IPS DF 6.9 (cell line): ENCODE measurements around the gene OR5B3.

Source experiments
- DNase-seq: peaks from one replicate; pipeline ENCODE4 v3.0.0-alpha.2; 2013; ENCODE audit warnings: low read depth, low spot score
- H3K27ac ChIP-seq: one replicate; pipeline ENCODE4 v1.5.1; 2013; ENCODE audit warnings: low read length, control low read depth
- H3K27me3 ChIP-seq: 2 replicates; pipeline ENCODE4 v1.6.1; 2013; ENCODE audit warnings: mild to moderate bottlenecking, low read length; ENCODE audit not compliant: control insufficient read depth, insufficient read depth
- H3K36me3 ChIP-seq: 2 replicates; pipeline ENCODE4 v1.6.1; 2013; ENCODE audit warnings: low read length; ENCODE audit not compliant: control insufficient read depth, insufficient read depth
- H3K4me1 ChIP-seq: 2 replicates; pipeline ENCODE4 v1.6.1; 2013; ENCODE audit warnings: low read length; ENCODE audit not compliant: control insufficient read depth, insufficient read depth
- H3K4me3 ChIP-seq: 2 replicates; pipeline ENCODE4 v1.5.1; 2013; ENCODE audit warnings: mild to moderate bottlenecking, low read length
- H3K9me3 ChIP-seq: 2 replicates; pipeline ENCODE4 v1.6.1; 2013; ENCODE audit warnings: low read length, inconsistent platforms; ENCODE audit not compliant: control insufficient read depth, insufficient read depth
- WGBS: extraction: QIAGEN DNeasy Blood & Tissue Kit; methylation state at CpG from one replicate; pipeline ENCODE4 v1.1.7; 2013; ENCODE audit warnings: mixed read lengths, missing lambda C conversion rate; ENCODE audit not compliant: insufficient read length, insufficient coverage; 5-methylcytosine and 5-hydroxymethylcytosine counted together

OR5B3 gene

DNA sequence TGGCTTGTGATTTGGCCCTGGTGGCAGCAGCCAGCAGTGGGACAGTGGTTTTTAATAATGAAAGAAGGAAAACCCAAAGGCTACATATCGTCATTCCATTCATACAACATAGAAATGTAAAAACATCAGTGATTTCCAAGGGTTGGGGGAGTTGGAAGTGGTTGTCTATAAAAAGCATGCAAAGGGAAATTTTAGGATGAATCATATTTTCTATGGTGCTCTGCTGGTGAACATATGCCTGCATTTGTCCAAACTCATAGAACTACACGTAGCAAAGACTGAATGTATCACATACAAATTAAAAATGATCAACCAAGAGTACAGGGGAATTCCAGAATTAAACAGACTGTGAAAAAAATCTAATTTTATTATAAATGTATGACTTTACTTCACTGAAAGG, 11.1 kb downstream of the OR5B3 start:
- no peaks in the 10 kb centered on the region; the same call in 1 of the 2 replicates for H3K4me1 ChIP-seq
- H3K27me3 ChIP-seq, result no peaks in the 10 kb centered on the region
- no CpG with 5 or more reads among the region's 2 CpGs for WGBS
- no peak overlapping the region for H3K4me3 ChIP-seq
- H3K36me3 ChIP-seq, result no peaks in the 10 kb centered on the region
- H3K27ac ChIP-seq, result no peak overlapping the region
- H3K9me3 ChIP-seq, result no peaks in the 10 kb centered on the region
- no peak for DNase-seq

DNA sequence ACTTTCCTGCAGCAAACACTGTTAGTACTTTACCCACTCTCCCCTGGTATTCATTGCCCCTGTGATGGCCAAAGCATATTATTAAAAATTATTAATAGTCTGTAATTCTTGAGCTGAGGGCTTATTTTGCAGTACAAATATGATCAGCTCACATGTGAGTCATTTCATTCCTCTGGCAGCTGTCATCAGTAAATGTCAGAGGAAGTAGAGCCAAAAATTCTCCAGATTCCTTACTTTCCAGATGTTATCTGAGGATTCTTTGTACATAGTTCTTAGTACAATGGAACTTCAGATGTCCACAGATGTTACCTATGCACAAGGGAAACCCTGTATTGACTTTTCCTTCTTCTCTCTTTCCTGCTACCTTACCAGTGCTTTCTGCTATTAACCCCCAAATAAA, 12.5 kb downstream of the OR5B3 start:
- no peak for DNase-seq
- H3K36me3 ChIP-seq, result no peaks in the 10 kb centered on the region
- no peaks in the 10 kb centered on the region for H3K9me3 ChIP-seq
- H3K27ac ChIP-seq, result no peak overlapping the region
- no peaks in the 10 kb centered on the region for H3K27me3 ChIP-seq
- no peaks in the 10 kb centered on the region; the same call in 1 of the 2 replicates for H3K4me1 ChIP-seq
- no peak overlapping the region for H3K4me3 ChIP-seq

- Histone ChIP-seq H3K27ac (no peak overlapping the region), H3K36me3 (no peaks in the 10 kb centered on the region), H3K4me3 (no peak overlapping the region), H3K4me1 (no peaks in the 10 kb centered on the region; the same call in 1 of the 2 replicates), H3K27me3 (no peaks in the 10 kb centered on the region), H3K9me3 (no peaks in the 10 kb centered on the region)
- no peak for DNase-seq
- no CpG with 5 or more reads among the region's 1 CpG for WGBS
These were observed 13.9 kb downstream of the OR5B3 start for GRCh38 chr11:58392746-58393145.

- Histone ChIP-seq H3K4me3 (no peak overlapping the region), H3K4me1 (no peaks in the 10 kb centered on the region; the same call in 1 of the 2 replicates), H3K36me3 (no peaks in the 10 kb centered on the region), H3K27me3 (no peaks in the 10 kb centered on the region), H3K9me3 (no peaks in the 10 kb centered on the region), H3K27ac (no peak overlapping the region)
- WGBS, result no CpG with 5 or more reads among the region's 1 CpG
- no peak for DNase-seq
These were observed 14.8 kb downstream of the OR5B3 start for GRCh38 chr11:58391879-58392278.

GRCh38 chr11:58390551-58391063, 16.1 kb downstream of the OR5B3 start:
- no CpG with 5 or more reads among the region's 18 CpGs for WGBS
- no peaks in the 10 kb centered on the region for H3K27me3 ChIP-seq
- no peaks in the 10 kb centered on the region; the same call in 1 of the 2 replicates for H3K4me1 ChIP-seq
- H3K9me3 ChIP-seq, result no peaks in the 10 kb centered on the region
- no peak overlapping the region for H3K27ac ChIP-seq
- no peaks in the 10 kb centered on the region for H3K36me3 ChIP-seq
- DNase-seq, result no peak
- H3K4me3 ChIP-seq, result no peak overlapping the region

- Histone ChIP-seq H3K4me3 (no peak within 1 kb of the TSS), H3K27ac (no peak within 1 kb of the TSS), H3K9me3 (no peaks in the 10 kb centered on the region), H3K4me1 (no peaks in the 10 kb centered on the region), H3K27me3 (no peaks in the 10 kb centered on the region), H3K36me3 (no peaks in the 10 kb centered on the region)
- WGBS, result no CpG with 5 or more reads among the region's 1 CpG
- DNase-seq, result no peak
These were observed 47.7 kb downstream of the OR5B3 start, which contains the start of gene OR5B17 for GRCh38 chr11:58358969-58359368. TSS of gene OR5B17 (minus strand) at chr11:58359069. CDS start at chr11:58359069, 0 bp downstream.

DNA sequence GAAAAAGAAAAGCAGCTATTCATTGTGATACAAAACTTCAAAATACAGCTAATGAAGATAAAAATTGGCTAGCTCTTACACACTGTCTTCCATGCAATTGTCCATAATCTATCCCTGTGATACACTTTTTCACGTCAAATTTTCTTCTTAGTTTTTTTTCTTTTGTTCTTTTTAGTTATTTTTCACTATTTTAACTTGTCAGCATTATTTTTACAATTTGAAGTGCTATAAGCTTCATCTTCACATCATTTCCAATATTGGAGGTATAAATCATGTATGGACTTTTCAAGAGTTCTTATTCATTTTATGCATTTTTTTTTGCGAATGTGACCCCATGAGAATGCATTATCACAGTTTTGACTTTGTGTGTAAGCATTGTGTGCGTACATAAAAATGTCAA, 51.9 kb downstream of the OR5B3 start:
- no peak for DNase-seq
- WGBS, result no CpG with 5 or more reads among the region's 3 CpGs
- Histone ChIP-seq H3K9me3 (no peaks in the 10 kb centered on the region), H3K4me1 (no peaks in the 10 kb centered on the region), H3K27me3 (no peaks in the 10 kb centered on the region), H3K36me3 (no peaks in the 10 kb centered on the region), H3K27ac (no peak overlapping the region), H3K4me3 (no peak overlapping the region)
